ENCODE data around the gene GAS2.

GAS2 gene

GRCh38 chr11:22703591-22703990, 37.2 kb downstream of the GAS2 start:
- no peak for TF ChIP-seq CTCF (IDR thresholded peaks at IDR 0.05)
- H3K4me1 ChIP-seq: no peaks in the 10 kb centered on the region
- no peaks in the 10 kb centered on the region for H3K36me3 ChIP-seq
- intact Hi-C loops (cut with DNase I; ENCODE audit: low total_unique reads): no loop called here
- no peak overlapping the region for H3K27ac ChIP-seq
- H3K4me3 ChIP-seq: no peak overlapping the region
- H3K9me3 ChIP-seq: no peaks in the 10 kb centered on the region
- no peak for DNase-seq
- H3K27me3 ChIP-seq: no peaks in the 10 kb centered on the region

GRCh38 chr11:22707119-22707899, 40.9 kb downstream of the GAS2 start:
- Histone ChIP-seq H3K36me3 (no peaks in the 10 kb centered on the region), H3K4me3 (no peak overlapping the region), H3K4me1 (no peaks in the 10 kb centered on the region), H3K9me3 (no peaks in the 10 kb centered on the region), H3K27ac (no peak overlapping the region), H3K27me3 (no peaks in the 10 kb centered on the region)
- TF ChIP-seq CTCF (IDR thresholded peaks at IDR 0.05): no peak
- no peak for DNase-seq
- intact Hi-C loops (cut with DNase I; ENCODE audit: low total_unique reads): no loop called here

GRCh38 chr11:22711071-22711770, 44.8 kb downstream of the GAS2 start:
- no peak for DNase-seq
- H3K9me3 ChIP-seq: no peaks in the 10 kb centered on the region
- H3K27ac ChIP-seq: no peak overlapping the region
- no peak overlapping the region for H3K4me3 ChIP-seq
- no peaks in the 10 kb centered on the region for H3K4me1 ChIP-seq
- no peaks in the 10 kb centered on the region for H3K27me3 ChIP-seq
- TF ChIP-seq CTCF (IDR thresholded peaks at IDR 0.05): no peak
- no peaks in the 10 kb centered on the region for H3K36me3 ChIP-seq
- intact Hi-C loops (cut with DNase I; ENCODE audit: low total_unique reads): no loop called here

GRCh38 chr11:22711880-22712279, 45.5 kb downstream of the GAS2 start:
- intact Hi-C loops (cut with DNase I; ENCODE audit: low total_unique reads): no loop called here
- no peaks in the 10 kb centered on the region for H3K4me1 ChIP-seq
- DNase-seq: no peak
- no peak overlapping the region for H3K4me3 ChIP-seq
- no peaks in the 10 kb centered on the region for H3K36me3 ChIP-seq
- H3K27me3 ChIP-seq: no peaks in the 10 kb centered on the region
- no peak for TF ChIP-seq CTCF (IDR thresholded peaks at IDR 0.05)
- H3K27ac ChIP-seq: no peak overlapping the region
- H3K9me3 ChIP-seq: no peaks in the 10 kb centered on the region

GRCh38 chr11:22713336-22713735, 46.9 kb downstream of the GAS2 start:
- Histone ChIP-seq H3K9me3 (no peaks in the 10 kb centered on the region), H3K27ac (no peak overlapping the region), H3K36me3 (no peaks in the 10 kb centered on the region), H3K27me3 (no peaks in the 10 kb centered on the region), H3K4me3 (no peak overlapping the region), H3K4me1 (no peaks in the 10 kb centered on the region)
- intact Hi-C loops (cut with DNase I; ENCODE audit: low total_unique reads): no loop called here
- no peak for TF ChIP-seq CTCF (IDR thresholded peaks at IDR 0.05)
- no peak for DNase-seq

All from tibial artery (tissue), 4 donors.